ENCODE data around the gene GPS1.

GPS1 gene

GRCh38 chr17:82019690-82020571 lies 31.8 kb upstream of the GPS1 start:
- peak; percentile 61 for DNase-seq (ENCODE audit: extremely low read depth, insufficient read length)

GRCh38 chr17:82020572-82021106 lies 31.1 kb upstream of the GPS1 start:
- TF ChIP-seq CTCF (IDR thresholded peaks at IDR 0.05; ENCODE audit: insufficient read depth, low read length, poor library complexity, severe bottlenecking): no peak
- DNase-seq (ENCODE audit: extremely low read depth, insufficient read length): no peak
- Histone ChIP-seq H3K36me3 (ENCODE audit: control insufficient read depth, insufficient read depth, low read length) (no peaks in the 10 kb centered on the region; the same call in none of the 2 replicates), H3K4me3 (replicated peaks; ENCODE audit: low read depth, low read length) (peak overlapping the region; percentile 8), H3K27me3 (replicated peaks; ENCODE audit: control insufficient read depth, insufficient read depth, low read length) (no peaks in the 10 kb centered on the region)

More at GRCh38 chr17:82019690-82020571, 31.8 kb upstream of the GPS1 start:
- Histone ChIP-seq H3K4me3 (replicated peaks; ENCODE audit: low read depth, low read length) (no peak overlapping the region), H3K36me3 (ENCODE audit: control insufficient read depth, insufficient read depth, low read length) (no peaks in the 10 kb centered on the region; the same call in none of the 2 replicates), H3K27me3 (replicated peaks; ENCODE audit: control insufficient read depth, insufficient read depth, low read length) (no peaks in the 10 kb centered on the region)
- TF ChIP-seq CTCF (IDR thresholded peaks at IDR 0.05; ENCODE audit: insufficient read depth, low read length, poor library complexity, severe bottlenecking): peak; percentile 92

GRCh38 chr17:82021107-82021899 lies 30.4 kb upstream of the GPS1 start:
- peak overlapping the region; percentile 87 for H3K4me3 ChIP-seq (replicated peaks; ENCODE audit: low read depth, low read length)
- H3K27me3 ChIP-seq (replicated peaks; ENCODE audit: control insufficient read depth, insufficient read depth, low read length): no peaks in the 10 kb centered on the region
- H3K36me3 ChIP-seq (ENCODE audit: control insufficient read depth, insufficient read depth, low read length): no peaks in the 10 kb centered on the region; the same call in none of the 2 replicates
- peak; percentile 58 for DNase-seq (ENCODE audit: extremely low read depth, insufficient read length)
- TF ChIP-seq CTCF (IDR thresholded peaks at IDR 0.05; ENCODE audit: insufficient read depth, low read length, poor library complexity, severe bottlenecking): peak; percentile 73

- Histone ChIP-seq H3K27me3 (replicated peaks; ENCODE audit: control insufficient read depth, insufficient read depth, low read length) (no peaks in the 10 kb centered on the region), H3K4me3 (replicated peaks; ENCODE audit: low read depth, low read length) (peak overlapping the region; percentile 87), H3K36me3 (ENCODE audit: control insufficient read depth, insufficient read depth, low read length) (no peaks in the 10 kb centered on the region; the same call in none of the 2 replicates)
- DNase-seq (ENCODE audit: extremely low read depth, insufficient read length): no peak
- TF ChIP-seq CTCF (IDR thresholded peaks at IDR 0.05; ENCODE audit: insufficient read depth, low read length, poor library complexity, severe bottlenecking): no peak
These were observed 29.8 kb upstream of the GPS1 start for GRCh38 chr17:82021900-82022309.

- no peaks in the 10 kb centered on the region; the same call in none of the 2 replicates for H3K36me3 ChIP-seq (ENCODE audit: control insufficient read depth, insufficient read depth, low read length)
- TF ChIP-seq CTCF (IDR thresholded peaks at IDR 0.05; ENCODE audit: insufficient read depth, low read length, poor library complexity, severe bottlenecking): no peak
- DNase-seq (ENCODE audit: extremely low read depth, insufficient read length): no peak
These were observed 29.3 kb upstream of the GPS1 start, which contains the start of gene CENPX for GRCh38 chr17:82022310-82022980. TSS of gene CENPX (minus strand) at chr17:82022878. CDS start at chr17:82022861, 17 bp downstream.

More at GRCh38 chr17:82022310-82022980, 29.3 kb upstream of the GPS1 start, which contains the start of gene CENPX:
- Histone ChIP-seq H3K27me3 (replicated peaks; ENCODE audit: control insufficient read depth, insufficient read depth, low read length) (no peaks in the 10 kb centered on the region), H3K4me3 (replicated peaks; ENCODE audit: low read depth, low read length) (peak within 1 kb of the TSS; percentile 87)
